ENCODE measurements around the gene MAN2B1.

- TF ChIP-seq CTCF (IDR thresholded peaks at IDR 0.05) (no peak), POLR2A (IDR thresholded peaks at IDR 0.05) (no peak), EP300 (IDR thresholded peaks at IDR 0.05) (no peak)
Measured at GRCh38 chr19:12676928-12677327, 10.4 kb upstream of the MAN2B1 start.
